Measurements from ENCODE around the gene A1BG. TPM values are rescaled to one million over a fixed set of nuclear protein-coding genes. Genes with fewer than 3 reads are reported as not detected.
A peak's percentile ranks its signal among the peaks of the same experiment; 100 is the strongest.
"Not testable (repeated sequence)": the region's sequence is repeated elsewhere in the genome, so short reads cannot be mapped to it uniquely, and the experiment has no call there.

The A1BG gene
- total RNA-seq, 1 experiment from 2014 or later: 4.1 TPM

DNA sequence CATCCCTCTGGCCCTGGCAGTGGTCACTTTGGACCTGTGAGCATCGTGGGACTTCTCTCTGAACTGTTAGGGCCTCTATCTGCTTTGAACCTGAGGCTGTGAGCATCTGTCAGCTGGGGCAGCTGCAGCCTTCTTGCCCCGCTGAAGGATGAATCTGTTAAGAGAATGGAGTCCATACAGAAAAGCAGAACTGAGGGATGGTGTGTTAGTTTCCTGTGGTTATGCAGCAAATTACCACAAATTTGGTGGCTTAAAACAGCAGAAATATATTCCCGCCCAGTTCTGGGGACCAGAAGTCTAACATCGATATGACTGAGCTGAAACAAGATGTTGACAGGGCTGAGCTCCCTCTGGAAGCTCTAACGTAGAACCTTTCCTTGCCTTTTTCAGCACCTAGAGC is 10.9 kb upstream of the A1BG start:
- no peak for DNase-seq (ENCODE audit: extremely low read depth, low read depth)

DNA sequence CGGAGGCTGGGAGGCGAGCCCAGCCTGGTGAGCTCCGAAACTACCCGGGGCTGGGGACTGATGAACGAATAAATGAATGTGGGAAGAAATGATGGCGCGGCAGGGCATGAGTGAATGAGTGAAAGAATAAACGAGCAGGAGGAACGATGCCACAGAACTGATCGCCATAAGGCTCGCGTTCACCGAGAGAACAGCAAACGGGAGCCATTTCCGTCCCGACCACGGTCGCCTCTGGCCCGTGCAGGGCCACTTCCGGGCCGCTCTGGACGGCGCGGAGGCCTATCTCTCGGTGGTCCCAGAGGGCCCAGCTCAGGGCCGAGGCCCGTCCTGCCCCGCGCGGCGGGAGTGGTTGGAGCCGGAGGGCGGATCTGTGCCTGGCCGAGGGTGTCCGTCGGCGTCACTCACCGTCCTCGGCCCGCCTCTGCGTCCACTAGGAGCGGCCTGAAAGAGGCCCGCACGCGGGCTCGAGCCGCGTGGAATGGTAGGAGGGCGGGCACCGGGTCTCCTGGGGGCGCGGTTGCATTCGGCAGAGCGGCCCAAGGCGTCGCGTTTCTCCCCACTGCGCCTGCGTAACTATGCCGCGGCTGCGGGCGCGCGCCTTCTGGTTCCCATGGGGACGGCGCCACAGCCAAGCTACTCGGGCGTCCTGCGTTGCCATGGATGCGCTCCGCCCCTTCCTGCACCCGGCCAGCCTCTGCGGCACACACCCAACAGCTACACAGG is 9.1 kb upstream of the A1BG start, which contains the start of gene ZNF497:
TSS of gene ZNF497 (minus strand) at position 480 of the 723 bp plus-strand sequence. CDS start 5,116 bp downstream, outside the sequence.
- DNase-seq (ENCODE audit: extremely low read depth, low read depth): peak; percentile 94

DNA sequence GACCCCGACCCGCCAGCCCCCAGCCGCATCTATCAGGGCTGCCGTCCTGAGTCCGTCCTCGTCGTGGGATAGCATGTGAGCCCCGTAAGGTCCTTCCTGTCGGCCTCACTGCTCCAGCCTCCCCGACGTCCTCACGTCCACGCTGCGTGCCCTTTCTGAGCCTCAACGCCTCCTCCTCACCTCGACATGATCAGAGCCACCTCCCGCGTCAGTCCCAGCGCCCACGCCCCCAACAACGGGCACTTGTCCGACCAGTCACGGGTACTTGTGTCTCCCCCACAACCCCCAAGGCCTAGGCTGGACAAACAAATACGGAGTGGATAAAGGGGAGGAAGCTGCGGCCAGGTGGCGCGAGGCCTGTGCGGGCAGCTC is 8.6 kb upstream of the A1BG start:
- no peak for DNase-seq (ENCODE audit: extremely low read depth, low read depth)

DNA sequence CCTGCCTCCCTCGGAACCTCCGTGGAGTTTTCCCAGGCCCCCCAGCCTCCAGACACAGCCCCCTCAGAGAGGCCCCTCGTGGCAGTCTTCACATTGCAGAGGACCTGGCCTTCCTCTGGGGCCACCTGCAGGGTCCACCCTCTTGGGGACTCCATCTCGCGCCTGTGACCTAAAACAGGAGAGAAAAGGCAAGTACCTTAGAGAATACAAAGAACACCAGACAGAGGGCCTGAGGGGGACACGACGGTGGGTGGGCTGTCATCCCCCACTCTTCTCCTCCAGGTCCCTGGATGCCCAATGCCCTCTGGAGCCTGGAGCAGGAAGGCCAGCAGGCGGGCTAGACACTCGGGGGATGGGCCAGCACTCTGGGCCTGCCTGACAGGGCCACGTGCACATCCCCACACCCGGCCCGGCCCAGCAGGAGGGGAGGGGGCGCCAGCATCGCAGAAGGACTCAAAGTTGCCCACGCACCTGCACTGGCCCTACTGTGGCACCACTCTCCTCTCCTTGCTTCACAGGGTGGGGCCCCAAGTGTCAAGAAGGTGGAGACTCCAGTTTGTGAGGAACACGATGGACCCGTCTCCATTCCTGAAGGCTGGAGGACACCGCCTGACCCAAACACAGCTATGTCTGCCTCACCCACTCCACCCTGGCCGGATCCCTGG is 4.3 kb upstream of the A1BG start:
- no peak for DNase-seq (ENCODE audit: extremely low read depth, low read depth)

DNA sequence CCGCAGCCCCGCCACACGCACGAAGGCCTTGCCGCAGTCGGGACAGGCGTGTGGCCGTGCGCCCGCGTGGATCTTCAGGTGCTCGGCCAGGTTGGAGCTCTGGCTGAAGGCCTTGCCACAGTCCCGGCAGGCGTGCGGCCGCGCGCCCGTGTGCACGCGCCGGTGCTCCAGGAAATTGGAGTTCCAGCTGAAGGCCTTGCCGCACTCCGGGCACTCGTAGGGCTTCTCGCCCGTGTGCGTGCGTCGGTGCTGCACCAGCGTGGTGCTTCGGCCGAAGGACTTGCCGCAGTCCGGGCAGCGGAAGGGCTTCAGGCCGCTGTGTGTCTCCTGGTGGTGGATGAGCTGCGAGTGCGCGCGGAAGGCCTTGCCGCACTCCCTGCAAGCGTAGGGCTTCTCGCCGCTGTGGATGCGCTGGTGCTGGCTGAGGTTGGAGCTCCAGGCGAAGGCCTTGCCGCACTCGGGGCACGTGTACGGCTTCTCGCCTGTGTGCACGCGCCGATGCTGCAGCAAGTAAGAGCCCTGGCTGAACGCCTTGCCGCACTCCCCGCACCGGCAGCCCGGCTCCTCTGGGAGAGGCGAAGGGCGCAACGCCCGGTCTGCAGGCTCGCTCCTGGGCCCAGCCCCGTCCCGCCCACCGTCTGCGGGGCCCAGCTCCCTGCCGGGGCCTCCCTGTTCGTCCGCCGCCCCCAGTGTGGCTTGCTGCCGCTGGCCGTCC is 3.6 kb upstream of the A1BG start:
- DNase-seq (ENCODE audit: extremely low read depth, low read depth): no peak

DNA sequence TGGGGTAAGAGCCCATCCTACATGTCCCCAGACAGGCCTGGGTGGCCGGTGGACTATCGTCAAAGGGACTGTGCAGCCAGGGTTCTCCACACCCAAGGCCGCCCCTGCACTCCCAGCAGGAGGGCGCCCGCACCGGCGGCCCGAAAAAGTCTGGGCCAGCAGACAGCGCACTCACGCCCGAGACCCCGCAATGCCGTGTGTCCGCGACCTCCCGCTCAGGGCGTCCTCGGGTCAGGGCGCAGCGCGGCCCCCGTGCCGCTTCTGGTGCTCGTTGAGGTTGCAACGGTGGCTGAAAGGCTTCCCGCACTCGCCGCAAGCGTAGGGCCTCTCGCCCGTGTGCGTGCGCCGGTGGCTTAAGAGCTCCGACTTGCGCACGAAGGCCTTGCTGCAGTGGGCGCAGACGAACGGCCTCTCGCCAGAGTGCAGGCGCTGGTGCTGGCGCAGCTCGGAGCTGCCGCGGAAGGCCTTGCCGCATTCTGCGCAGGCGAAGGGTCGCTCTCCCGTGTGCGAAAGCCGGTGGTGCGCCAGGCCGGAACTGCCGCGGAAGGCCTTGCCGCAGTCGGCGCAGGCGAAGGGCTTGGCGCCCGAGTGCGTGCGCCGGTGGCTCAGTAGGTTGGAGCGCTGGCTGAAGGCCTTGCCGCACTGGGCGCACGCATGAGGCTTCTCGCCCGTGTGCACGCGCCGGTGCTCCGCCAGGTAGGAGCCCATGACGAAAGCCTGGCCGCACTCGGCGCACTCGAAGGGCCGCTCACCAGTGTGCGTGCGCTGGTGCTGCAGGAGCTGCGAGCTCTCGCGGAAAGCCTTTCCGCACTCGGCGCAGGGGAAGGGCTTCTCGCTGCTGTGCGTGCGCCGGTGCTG is 2.8 kb upstream of the A1BG start:
- no peak for DNase-seq (ENCODE audit: extremely low read depth, low read depth)

DNA sequence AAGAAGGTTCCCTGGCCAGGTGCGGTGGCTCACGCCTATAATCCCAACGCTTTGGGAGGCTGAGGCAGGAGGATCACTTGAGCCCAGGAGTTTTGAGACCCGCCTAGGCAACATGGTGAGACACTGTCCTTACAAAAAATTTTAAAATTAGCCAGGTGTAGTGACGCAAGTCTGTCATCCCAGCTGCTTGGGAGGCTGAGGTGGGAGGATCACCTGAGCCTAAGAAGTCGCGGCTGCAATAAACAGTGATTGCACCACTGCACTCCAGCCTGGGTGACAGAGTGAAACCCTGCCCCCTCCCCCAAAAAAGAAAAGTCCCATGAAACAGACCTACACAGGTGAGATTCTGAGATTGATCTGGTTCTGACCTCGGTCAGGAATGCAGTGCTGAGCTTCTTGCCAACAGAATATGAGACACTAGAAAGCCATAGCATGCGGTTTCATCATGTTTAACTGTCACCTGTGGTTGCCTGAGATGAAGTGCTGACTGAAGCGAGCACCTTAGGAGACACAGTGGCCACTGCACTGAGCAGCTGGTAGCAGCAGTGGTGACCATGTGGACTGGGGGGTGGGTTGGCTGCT is 2.0 kb upstream of the A1BG start:
- DNase-seq (ENCODE audit: extremely low read depth, low read depth): no peak

DNA sequence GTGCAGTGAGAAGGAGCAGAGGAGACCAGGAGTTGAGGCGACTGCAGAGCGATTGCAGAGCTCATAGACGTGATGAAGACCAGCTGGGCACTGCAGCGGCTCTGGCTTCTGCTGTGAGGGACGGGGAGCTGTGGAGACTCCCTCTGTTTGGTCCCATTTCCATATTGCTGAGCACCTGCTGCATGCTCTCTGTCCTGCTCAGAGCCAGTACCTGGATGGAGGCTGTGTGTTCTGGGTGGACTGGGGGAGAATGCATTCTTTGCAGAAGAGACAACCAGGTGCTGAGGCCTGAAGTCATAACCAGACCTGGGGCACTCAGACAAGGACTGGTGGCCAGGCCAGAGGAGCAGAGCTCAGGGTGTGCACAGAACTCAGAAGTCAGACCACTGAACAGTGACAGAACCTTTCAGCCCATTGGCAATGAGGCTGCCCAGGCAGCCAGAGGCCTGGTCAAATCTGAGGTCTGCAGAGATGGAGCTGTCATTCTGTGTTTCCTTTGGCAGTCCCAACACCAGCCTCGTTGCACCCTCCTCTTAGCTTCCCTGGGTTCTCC is 1.3 kb upstream of the A1BG start:
- no peak for DNase-seq (ENCODE audit: extremely low read depth, low read depth)

DNA sequence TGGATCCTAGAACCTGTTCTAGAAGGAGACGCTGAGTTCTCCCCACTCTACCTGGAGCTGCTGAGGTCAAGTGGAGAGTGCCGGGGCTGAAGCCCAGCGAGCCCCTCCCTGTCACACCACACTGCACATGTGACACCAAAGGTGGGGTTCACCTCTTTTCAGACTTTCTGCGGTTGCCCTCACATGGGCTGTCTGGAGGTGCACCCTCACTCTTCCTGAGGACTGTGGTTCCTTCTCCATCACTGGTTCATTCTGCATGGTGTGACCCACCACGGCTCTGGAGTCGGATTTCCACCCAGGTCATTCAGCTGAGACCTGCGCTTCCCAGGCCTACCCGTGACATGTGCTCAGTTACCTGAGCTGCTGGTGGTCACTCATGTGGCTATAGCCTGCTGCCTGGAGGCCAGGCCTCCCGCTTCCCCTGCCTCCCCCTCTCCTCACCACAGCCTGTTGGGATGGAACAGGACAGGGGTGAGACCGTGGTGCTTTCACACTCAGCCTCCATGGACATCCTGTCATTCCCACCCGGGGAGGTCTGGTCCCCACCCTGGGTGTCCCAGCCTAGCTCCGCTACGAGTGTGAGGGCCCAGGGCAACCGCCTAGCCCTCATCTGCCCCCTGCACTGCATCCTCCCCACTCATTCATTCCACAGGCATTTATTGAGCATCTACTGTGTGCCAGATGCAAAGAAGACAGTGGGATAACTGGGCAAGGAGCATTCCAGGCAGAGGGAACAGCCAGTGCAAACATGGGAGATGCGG is 605 bp upstream of the A1BG start:
- DNase-seq (ENCODE audit: extremely low read depth, low read depth): no peak

DNA sequence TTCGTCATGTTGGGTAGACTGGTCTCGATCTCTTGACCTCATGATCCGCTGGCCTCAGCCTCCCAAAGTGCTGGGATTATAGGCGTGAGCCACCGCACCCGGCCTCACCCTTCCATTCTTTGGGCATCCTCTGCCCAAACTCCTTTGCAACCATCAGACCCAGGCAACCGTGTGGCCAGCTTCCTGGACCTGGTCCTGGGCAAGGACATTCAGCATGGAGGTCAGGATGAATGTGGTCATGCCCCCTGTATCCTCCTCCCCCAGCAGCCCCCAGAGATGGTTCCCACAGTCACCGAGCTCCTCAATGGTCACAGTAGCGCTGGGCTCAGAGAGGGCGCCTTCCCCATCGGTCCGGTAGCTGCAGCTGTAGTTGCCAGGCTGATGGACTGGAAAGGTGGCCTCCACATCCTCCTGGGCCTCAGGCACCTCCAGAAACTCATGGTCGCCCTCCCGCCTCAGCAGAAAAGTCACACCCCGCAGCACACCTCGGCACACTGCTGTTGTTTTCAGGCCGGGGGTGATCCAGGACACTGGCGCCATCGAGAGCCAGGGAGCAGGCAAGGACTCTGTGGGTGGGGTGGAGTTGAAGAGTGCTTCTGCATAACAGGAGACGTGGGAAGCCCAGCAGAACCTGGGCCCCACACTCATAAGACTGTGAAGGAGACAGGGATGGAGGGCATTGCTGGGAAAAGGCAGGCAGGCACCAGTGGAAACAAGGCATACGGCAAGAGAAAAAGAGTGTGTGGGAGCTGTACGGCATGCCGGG is 1.1 kb downstream of the A1BG start:
- no peak for DNase-seq (ENCODE audit: extremely low read depth, low read depth)

DNA sequence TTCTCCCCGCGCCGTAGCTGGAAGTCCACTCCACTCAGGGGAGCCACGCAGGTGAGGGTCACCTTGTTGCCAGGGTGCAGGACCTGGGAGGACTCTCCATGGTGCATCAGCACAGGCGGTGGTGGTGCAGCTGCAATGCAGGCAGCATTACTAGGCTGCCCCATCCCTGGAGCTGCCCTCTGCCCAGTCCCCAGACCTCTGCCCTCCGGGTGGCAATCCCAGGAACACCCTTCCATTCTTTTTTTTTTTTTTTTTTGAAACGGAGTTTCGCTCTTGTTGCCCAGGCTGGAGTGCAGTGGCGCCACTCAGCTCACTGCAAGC is 1.8 kb downstream of the A1BG start:
- no peak for DNase-seq (ENCODE audit: extremely low read depth, low read depth)

DNA sequence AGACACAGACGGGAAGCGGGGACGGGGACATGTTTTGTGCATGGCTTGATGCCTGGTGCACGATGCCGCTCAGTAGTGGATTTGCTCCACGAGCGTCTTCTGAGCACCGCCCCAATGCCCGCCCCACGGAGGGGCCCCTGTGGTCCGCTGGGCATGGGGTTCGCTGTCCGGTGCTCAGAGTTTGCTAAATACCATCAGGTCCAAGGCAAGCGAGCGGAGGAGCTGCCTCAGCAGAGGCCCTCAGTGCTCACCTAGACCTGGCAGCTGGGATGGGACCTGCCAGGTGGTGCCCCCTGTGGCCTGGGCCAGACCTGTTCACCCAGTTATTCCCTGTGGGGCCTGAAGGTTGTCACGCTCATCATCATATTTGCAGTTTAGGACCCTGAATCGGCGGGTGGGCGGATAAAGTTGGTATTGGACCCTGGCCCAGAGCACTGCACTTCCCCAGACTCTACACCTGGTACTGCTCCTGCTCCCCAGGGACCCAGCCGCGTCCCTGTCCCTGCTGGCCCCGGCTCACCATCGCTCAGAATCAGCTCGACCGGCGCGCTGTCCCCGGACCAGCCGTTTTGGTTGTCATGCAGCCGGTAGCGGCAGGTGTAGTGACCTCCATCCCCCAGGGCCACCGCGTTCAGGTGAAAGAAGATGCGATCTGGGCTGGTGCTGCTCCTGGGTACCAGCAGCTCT is 2.3 kb downstream of the A1BG start:
- DNase-seq (ENCODE audit: extremely low read depth, low read depth): no peak

DNA sequence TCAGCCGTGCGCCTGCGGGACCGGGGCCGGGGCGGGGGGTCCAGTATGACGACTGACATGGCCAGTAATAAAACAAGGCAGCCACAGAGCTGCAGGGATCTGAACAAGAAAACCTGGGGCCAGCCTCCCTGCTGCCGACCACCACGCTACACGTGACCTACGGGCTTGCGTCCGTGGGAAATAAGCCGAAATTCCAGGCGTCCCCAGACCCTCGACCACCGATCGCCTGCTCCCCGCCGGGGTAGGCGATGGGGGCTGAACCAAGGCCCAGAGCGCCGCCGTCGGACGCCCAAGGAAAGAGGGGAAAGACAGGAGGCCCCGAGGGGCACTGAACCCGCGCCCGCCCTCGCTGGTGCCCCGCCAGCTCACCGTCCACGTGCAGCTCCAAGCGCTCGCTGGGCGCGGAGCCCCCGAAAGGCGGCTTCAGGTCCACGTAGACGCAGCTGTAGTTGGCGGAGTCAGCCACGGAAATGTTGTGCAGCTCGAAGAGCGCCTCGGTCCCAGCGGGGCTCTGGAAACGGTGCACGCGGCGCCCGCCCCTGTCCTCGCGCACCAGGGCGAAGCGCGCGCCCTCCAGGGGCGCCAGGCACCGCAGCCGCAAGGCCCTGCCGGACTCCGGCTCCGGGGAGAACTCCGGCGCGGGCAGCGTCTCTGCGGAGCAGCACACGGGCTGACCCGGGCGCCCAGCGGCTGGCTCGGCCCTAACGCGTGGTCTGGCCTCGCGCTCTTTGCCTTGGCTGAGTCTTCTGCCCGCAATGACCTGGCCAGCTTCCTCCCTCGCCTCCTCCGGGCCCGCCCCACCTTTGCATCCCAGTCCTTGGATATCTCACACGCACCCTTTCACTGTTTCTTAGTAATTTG is 3.1 kb downstream of the A1BG start:
- DNase-seq (ENCODE audit: extremely low read depth, low read depth): no peak

DNA sequence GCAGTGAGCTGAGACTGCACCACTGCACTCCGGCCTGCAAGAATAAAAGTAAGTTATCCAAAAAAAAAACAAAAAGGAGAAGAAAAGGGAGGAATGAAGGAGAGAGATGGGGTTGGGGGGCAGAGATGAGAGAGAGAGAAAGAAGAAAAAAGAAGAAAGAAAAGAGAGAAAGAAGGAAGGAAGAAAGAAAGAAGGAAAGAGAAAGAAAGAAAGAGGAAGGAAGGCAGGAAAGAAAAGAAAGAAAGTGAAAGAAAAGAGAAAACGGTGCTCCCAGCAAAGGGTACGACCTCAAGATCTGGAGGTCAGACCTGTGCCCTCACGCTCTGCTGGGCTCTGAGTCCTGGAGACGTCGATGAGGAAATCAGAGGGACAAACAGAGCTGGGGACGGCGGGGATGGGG is 3.7 kb downstream of the A1BG start:
- DNase-seq (ENCODE audit: extremely low read depth, low read depth): no peak

DNA sequence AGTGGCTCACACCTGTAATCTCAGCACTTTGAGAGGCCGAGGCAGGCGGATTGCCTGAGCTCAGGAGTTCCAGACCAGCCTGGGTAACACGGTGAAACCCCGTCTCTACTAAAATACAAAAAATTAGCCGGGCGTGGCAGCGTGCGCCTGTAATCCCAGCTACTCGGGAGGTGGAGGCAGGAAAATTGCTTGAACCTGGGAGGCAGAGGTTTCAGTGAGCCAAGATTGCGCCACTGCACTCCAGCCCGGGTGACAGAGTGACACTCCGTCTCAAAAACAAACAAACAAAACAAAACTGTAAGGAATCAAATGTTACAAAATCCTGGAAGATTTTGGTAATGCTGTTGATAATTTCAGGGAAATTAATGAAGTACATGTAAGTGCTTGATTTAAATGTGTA is 5.2 kb downstream of the A1BG start:
- DNase-seq (ENCODE audit: extremely low read depth, low read depth): not testable (repeated sequence)

DNA sequence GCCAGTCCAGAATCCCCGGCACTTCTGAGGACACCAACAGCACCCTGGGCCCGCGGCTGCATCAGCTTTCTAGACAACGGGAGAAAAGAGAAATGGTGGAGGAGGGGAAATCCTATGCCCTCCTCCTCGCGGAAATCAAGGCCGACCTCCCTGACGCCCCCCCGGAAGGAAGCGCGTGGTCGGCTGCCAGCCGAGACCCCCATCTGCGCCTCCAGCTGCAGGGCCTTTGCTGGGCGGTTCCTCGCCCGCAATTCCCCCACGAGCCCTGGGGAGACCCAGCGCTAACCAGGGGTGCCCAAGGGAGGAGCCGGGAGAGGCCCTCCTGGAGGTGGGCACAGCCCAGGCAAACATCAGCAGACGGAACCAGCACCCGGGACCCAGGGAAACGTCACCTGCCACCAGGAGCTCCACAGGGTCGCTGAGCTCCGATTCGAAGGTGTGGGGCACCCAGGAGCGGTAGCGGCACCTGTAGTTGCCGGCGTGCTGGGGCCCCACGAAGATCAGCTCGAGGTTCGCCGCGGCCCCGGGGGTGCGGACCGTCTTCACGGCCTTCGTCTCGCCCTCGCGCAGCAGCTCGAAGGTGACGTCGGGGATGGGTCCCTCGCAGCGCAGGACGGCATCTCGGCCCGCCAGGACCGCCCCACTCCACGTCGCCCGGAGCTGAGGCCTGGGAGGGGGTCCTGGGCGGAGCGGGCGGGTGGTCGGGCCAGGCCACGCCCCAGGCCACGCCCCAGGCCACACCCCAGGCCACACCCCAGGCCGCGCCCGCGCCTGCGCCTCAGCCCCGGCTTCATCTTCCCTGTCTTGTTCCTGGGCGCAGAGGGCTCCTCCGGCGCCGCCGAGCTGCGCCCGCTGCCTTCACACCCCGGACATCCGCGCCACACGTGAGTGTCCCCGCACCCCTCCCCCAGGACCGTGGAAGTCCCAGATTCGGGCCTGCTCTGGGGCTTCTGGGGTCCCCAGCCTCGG is 6.0 kb downstream of the A1BG start:
- DNase-seq (ENCODE audit: extremely low read depth, low read depth): peak; percentile 39

Measured in NCI-H460 (cell line).